HG02970 (cell line): ENCODE data around the gene THUMPD2.

Source experiments
- ATAC-seq: cut with Tn5 transposase; IDR thresholded peaks from one replicate; pipeline ENCODE4 v1.9.1; 2021; ENCODE audit warnings: mild to moderate bottlenecking, moderate library complexity, moderate number of reproducible peaks; ENCODE audit not compliant: unreplicated experiment, low FRiP score

THUMPD2 gene

GRCh38 chr2:39686456-39686855, 92.6 kb downstream of the THUMPD2 start:
- no peak for ATAC-seq
